ENCODE data around the gene ATF7IP2.

ATF7IP2 gene

GRCh38 chr16:10517868-10518267, 132.0 kb downstream of the ATF7IP2 start:
- DNase-seq, result no peak

DNA sequence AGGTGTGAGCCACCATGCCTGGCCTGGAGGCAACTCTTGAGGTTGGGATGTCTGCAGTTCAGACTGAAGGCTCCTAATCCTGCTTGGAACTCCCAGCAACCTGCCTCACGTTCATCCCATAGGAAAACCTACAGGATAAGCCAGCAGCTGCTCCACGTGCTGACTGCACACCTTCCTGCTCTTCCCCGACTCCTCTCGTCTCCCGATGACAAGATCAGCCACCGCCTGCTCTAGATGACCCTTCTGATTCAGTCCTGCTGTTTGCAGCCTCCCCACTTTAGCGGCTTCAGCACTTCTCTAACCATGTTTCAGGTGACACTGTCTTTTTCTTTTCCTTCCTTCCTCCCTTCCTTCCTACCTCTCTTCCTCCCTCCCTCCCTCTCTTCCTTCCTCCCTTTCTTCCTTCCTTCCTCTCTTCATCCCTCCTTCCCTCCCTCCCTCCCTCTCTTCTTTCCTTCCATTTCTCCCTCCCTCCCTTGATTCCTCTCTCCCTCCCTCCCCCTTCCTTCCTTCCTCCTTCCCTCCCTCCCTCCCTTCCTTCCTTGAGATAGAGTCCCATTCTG, 132.7 kb downstream of the ATF7IP2 start:
- no peak for DNase-seq

- DNase-seq, result no peak
Observed at GRCh38 chr16:10519297-10519696, 133.4 kb downstream of the ATF7IP2 start.

DNA sequence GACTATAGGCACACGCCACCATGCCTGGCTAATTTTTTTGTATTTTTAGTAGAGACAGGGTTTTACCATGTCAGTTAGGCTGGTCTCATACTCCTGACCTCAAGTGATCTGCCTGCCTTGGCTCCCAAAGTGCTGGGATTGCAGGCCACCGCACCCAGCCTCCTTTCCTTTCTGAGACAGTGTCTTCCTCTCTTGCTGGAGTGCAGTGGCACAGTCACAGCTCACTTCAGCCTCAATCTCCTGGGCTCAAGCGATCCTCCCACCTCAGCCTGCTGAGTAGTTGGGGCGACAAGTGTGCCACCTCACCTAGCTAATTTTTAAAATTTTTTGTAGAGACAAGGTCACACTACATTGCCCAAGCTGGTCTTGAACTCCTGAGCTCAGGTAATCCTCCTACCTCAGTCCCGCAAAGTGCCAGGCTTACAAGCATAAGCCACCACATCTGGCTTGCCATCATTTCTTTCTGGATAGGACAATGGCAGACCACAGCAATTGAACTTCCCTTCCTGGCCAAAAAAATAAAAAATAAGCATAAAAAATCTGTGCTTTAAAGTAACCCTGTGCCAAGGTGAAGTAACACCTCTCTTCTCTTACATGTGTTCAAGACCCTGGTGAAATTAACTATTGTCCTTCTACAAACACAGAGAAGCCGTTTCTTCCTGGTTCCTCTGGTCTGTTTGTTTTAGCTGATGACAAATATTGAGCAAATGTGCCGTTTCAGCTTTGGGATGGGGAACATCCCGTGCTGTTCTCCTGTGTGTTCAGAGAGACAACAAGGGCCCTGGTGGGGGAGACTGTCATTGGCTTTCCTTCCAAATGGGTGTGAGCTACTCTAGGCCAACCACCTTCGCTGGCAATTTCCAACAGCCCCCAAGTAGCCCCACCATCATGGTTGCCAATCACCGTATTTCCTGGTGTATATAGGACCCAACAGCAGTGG, 134.3 kb downstream of the ATF7IP2 start:
- DNase-seq, result no peak

DNA sequence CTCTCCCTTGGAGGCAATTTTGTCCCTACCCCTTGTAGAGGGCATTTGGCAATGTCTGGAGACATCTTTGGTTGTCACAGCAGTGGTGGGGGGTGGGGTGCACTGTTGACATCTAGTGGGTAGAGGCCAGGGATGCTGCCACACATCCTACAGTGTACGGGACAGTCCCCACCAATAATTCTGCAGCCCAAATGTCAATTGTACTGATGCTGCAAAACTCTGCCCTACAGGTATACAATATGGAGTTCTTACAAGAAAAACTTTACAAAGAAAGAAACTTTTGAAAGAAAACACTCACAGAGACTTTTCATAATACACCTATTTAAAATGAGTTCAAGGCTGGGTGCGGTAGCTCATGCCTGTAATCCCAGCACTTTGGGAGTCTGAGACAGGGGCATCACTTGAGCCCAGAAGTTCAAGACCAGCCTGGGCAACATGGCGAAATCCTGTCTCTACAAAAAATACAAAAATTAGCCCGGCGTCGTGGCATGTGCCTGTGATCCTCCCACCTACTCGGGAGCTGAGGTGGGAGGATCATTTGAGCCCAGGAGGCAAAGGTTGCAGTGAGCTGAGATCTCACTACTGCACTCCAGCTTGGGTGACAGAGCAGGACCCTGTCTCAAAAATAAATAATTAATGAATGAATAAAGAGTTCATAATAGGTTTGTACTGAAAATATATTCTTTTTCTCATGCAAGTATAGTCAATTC, 135.2 kb downstream of the ATF7IP2 start:
- no peak for DNase-seq

- peak; percentile 19 for DNase-seq
Observed at GRCh38 chr16:10521681-10522274, 135.9 kb downstream of the ATF7IP2 start.

- DNase-seq, result no peak
Observed at GRCh38 chr16:10522966-10523365, 137.1 kb downstream of the ATF7IP2 start.

- DNase-seq, result no peak
Observed at GRCh38 chr16:10525214-10525825, 139.5 kb downstream of the ATF7IP2 start.

DNA sequence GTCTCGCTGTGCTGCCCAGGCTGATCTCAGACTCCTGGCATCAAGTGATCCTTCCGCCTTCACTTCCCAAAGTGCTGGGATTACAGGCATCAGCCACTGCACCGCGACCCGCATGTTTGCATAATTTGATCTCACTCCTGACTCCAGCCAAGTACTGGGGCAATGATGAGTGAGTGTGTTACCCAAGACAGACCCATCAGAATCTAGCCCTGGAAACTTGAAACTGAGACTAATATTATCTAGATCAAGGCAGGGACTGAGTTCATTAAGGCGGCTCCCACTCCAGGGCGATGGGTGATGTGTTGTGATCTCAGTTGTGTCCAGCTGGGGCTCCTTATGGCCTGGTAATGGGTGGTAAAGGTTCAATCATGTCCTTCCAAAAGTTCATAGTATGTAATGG, 141.1 kb downstream of the ATF7IP2 start:
- no peak for DNase-seq

DNA sequence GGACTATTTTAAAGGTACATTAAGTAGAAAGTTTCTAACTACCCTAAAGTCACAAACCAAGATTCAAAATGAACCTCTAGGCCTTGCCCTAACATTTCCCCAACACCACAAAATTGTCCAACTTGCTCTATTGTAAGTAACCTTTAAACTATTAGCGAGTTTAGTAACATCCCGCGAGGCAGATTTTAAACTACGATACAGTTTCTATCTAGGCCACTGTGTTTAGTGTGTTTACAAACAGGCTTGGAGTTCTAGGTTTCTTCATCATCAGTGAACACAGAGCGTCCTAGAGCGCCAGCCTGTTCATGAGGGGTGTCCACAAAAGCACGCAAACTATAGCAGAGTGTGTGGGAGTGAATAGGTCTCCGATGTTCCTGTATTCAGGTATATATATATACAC, 142.8 kb downstream of the ATF7IP2 start:
- DNase-seq, result no peak

DNA sequence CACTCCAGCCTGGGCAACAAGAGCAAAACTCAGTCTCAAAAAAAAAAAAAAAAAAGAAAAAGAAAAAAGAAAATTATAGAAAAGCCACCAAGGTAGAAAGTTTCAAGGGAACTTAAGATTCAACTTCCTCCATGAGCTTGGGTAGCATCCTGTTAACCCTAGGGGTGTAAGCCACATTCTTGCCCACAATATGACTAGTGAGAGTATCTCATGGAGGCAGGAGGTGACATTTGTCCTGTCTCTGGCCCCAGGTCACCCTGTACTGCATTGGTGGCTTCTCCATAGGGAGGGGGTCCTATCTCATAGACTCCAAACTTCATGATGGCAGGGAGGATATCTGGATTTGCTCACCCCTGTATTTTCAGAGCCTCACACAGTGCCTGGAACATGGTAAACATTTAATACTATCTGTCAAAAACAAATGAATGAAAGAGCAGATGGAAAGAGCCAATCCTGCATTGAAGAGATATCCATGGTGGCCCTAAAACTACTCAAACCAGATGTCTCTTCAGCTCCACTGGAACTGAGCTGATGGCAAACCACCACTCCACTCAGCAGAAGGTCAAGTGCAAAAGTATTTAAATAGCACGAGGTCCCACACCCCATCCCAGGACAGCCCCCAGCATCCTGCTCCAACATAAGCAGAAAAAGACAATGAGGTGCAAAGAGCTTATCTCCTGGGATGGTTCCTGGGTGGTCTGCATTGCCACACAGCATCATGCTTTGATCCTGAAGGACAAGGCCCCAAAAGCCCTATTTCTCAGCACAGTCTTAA, 144.2 kb downstream of the ATF7IP2 start:
- DNase-seq, result no peak

- DNase-seq, result no peak
Observed at GRCh38 chr16:10530685-10531084, 144.8 kb downstream of the ATF7IP2 start.

- no peak for DNase-seq
Observed at GRCh38 chr16:10531582-10531981, 145.7 kb downstream of the ATF7IP2 start.
